HG03025 (cell line): Measurements from ENCODE around the gene FRRS1.

Source experiments
- ATAC-seq: cut with Tn5 transposase; IDR thresholded peaks from one replicate; pipeline ENCODE4 v1.9.1; 2021; ENCODE audit warnings: mild to moderate bottlenecking, moderate library complexity; ENCODE audit not compliant: unreplicated experiment, low FRiP score

The FRRS1 gene

GRCh38 chr1:99681583-99681982 is 84.9 kb downstream of the FRRS1 start:
- ATAC-seq = no peak

- ATAC-seq = no peak
Observed at GRCh38 chr1:99680270-99680669, 86.2 kb downstream of the FRRS1 start.

DNA sequence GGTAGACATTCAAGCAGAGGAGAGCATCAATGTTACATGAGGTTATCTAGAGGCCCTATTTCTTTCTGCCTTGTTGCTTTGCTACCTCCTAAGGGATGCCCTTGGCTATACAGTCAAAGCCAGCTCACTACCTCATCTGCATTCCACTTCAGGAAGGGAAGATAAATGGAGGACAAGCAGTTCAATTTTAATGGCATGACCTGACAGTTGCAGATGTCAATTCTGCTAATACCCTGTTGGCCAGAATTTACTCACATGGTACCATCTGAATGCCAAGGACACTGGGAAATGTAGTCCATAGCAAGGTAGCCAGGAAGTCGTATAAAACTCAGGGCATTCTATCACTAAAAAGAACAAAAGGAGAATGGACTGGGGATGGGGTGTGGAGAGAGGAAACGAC is 89.0 kb downstream of the FRRS1 start:
- no peak for ATAC-seq

DNA sequence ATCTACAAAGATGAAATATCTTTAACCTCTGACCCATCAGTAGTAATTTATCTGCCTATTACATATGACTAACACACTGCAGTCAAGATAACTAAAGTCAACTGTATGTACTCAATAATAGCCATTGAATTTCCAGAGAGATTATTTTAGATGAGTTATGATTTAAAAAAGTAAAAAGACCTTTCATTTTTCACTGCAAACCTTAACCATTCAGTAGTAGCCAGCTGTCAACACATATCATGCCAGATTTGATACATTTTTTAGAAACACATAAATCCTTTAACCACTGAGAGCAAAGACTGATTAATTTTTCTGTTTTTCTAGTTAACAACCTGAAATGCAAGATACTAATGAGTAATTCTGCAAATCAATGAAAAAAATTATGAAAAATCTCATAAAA is 89.6 kb downstream of the FRRS1 start:
- ATAC-seq = no peak

DNA sequence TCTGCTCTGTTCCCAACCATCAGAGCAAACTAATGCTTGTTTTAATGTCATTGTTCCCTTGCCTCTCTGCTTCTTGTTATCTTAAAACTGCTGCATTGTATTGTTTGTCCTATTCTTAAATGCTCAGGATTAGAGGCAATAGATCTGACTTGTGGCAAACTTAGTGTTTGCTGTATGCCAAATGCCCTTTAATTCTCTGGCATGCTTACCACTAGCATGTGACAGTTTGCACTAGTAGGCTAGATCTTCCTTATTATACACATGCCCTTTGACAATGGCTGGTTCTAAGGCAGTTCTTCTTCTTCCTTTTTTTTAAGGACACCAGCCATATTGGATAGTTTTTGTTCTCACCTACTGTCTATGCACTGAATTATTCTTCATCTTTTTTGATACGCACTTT is 90.4 kb downstream of the FRRS1 start:
- no peak for ATAC-seq

GRCh38 chr1:99675292-99675691 is 91.1 kb downstream of the FRRS1 start:
- no peak for ATAC-seq

GRCh38 chr1:99674115-99675064 is 92.0 kb downstream of the FRRS1 start:
- no peak for ATAC-seq

DNA sequence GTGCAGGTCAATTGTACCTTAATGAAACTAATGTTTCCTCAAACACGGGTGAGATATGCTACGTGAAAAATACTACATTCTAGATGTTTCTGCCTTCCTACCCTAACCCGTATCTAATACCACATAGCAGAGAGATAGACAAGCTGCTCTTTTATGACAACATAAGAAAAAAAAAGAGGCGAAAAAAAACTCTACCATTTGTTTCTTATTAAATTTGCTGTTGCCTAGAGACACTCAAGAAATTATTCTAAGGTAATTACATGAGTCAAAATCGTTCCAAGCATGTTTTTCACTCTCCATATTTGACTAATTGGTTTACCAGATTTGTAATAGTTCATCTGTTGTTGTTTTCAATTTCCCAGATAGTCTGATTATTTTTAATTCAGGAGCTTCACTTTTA is 93.1 kb downstream of the FRRS1 start:
- ATAC-seq = no peak

DNA sequence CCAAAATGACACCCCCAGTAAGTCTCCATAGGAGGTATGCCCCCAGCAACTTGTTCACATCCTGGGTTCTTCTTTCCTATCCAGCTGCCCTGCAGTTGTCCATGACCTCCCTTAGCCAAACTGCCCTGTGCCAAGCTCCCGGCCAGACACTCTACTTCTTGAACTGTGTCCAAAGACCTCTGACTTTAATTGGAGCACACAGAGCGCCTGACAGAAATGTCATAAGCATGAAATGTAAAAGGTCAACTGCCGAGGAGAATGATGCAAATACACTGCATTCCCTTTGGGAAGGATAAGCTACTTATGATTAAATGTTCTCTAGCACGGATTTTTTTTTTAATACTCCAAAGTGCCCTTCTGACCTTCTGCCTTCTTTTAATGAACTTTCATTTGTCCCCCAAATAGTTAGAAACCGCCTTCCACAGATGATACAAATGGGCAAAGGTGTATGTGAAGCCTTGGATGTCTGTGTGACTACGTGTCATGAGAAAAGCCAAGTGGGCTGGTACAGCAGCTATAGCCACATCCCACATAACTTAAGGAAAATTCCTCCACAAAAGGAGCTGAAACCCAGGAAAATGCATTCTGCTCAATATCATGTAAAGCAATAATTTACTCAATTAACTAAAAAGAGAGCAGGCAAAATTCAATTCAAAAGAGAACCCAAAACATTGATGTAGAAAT is 93.8 kb downstream of the FRRS1 start:
- ATAC-seq = no peak

- ATAC-seq = no peak
Observed at GRCh38 chr1:99672038-99672437, 94.4 kb downstream of the FRRS1 start.

DNA sequence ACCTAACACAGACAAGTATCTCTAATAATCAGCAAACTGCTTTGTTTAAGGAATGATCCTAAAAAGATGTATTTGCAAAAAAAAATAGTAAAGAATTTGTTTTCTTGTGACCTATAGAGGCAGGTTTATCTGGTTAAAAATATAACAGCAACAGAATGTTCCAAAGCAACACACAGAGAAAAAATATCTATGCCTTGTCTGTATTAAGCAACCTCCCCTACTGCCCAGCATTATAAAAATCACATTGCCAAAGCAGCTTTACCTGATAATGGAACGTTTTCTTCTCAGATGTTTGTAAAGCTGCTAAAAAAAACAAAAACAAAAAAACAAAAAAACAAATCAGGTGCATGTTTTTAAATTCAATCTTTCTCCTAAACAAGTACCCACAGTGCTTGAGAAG is 95.9 kb downstream of the FRRS1 start:
- ATAC-seq = no peak

GRCh38 chr1:99669821-99670220 is 96.6 kb downstream of the FRRS1 start:
- ATAC-seq = no peak

- no peak for ATAC-seq
Observed at GRCh38 chr1:99669376-99669775, 97.1 kb downstream of the FRRS1 start.

GRCh38 chr1:99665212-99665611 is 101.2 kb downstream of the FRRS1 start:
- no peak for ATAC-seq

DNA sequence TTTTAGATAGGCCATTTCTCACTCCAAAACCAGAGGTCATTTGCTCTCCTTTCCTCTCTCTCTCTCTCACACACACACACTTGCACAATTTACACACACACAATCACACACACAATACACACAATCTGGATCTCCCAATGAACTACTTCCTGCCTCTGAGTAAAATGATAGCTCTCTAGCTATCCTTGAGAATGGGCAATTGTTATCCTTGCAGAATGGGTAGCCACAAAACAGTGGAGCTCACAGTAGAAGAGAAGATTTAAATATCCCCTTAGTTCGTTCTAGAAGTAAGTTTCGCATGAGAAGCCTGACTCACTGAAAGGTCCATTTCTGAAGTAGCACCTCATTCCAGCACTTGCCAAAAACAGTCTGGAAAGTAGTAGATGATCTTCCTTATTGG is 102.9 kb downstream of the FRRS1 start:
- ATAC-seq = no peak

- no peak for ATAC-seq
Observed at GRCh38 chr1:99662539-99663080, 103.8 kb downstream of the FRRS1 start.

GRCh38 chr1:99661780-99662179 is 104.7 kb downstream of the FRRS1 start:
- no peak for ATAC-seq

DNA sequence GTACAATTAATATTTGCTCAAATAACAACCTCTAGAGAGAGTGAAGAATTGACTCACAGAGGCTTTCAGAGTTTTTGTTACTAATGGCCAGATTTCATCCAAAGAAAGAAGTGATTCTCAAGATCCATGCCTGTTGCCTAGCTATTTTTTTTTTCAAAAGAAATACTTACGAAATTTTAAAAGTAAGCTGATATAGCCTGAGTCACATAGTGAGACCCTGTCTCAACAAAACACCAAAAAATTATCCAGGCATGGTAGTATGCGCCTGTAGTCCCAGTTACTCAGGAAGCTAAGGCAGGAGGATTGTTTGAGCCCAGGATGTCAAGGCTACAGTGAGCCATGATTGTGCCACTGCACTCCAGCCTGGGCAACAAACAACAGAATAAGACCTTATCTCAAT is 105.9 kb downstream of the FRRS1 start:
- no peak for ATAC-seq

- no peak for ATAC-seq
Observed at GRCh38 chr1:99659755-99660210, 106.7 kb downstream of the FRRS1 start.
